Right lung (tissue), 10 donors: ENCODE measurements around the gene SV2A. TPM values are rescaled to one million over a fixed set of nuclear protein-coding genes. Genes with fewer than 3 reads are reported as not detected.
"Not testable (repeated sequence)": the region's sequence is repeated elsewhere in the genome, so short reads cannot be mapped to it uniquely, and the experiment has no call there.

ENCODE experiments used
- DNase-seq, 2 donors: peaks; one replicate each; pipeline ENCODE4 v3.0.0-alpha.2; 2013
- long read RNA-seq, 8 donors: transcript quantifications; one replicate each; lab custom pipeline, GENCODE V29; 2026
- polyA plus RNA-seq, 5 donors: library from polyadenylated mRNA; unstranded; fragments of 120-200 nt; gene quantifications; one replicate each; pipeline versions ENCODE4 v1.2.1 to v1.2.3, GENCODE V29; 2013; ENCODE audit warnings: inconsistent platforms in 1 of 5, low replicate concordance in 1 of 5; ENCODE audit not compliant: insufficient read length in 5 of 5, insufficient read depth in 1 of 5

The SV2A gene
- polyA plus RNA-seq: 1 to 10 TPM; 6.1 to 7.2 (median 6.6) TPM
- long read RNA-seq, donor 1: 0 reads
- long read RNA-seq, donor 2: 0 reads
- long read RNA-seq, donor 3: 0 reads
- long read RNA-seq, donor 4, full-length matches to known transcripts: 1 of 1 reads
- long read RNA-seq, donor 4, partial matches to known transcripts: 0 of 1 reads
- long read RNA-seq, donor 4, other reads (novel, unspliced or antisense): 0 of 1 reads
- long read RNA-seq, donor 5, full-length matches to known transcripts: 1 of 1 reads
- long read RNA-seq, donor 5, partial matches to known transcripts: 0 of 1 reads
- long read RNA-seq, donor 5, other reads (novel, unspliced or antisense): 0 of 1 reads
- long read RNA-seq, donor 6: 0 reads
- long read RNA-seq, donor 7: 0 reads
- long read RNA-seq, donor 8: 0 reads

DNA sequence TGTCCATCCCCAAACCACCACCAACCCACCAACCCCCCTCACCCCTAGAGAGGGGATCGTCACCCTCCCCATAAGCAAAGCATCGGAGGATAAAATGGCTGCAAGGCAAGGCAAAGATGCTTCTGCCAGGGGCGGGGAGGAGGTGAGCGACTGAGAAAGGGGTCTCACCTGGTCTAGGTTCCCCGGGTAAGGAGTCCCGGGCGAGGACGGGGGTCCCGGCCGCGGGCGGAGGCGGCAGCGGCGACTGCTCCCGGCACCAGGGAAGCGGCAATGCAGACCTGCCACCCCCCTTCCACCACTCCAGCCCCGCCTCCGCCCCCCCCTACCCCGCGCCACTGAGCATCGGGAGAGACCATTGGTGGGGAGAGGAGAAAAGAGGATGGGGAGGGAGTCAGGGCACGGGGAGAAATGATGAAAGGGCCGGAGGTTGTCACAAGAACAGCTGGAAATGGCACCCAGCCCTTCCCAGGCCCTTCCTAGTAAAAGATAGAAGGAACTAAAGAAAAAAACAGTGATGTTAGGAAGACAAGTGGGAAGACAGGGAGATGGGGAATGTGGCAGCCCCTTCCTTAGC, at the start of gene SV2A:
TSS of gene SV2A (minus strand) at position 274 of the 574 bp plus-strand sequence. CDS start 4,004 bp downstream, outside the sequence.
- peak in 1 of 2 donors; percentile 31 for DNase-seq

- DNase-seq: no peak
Observed at GRCh38 chr1:149967041-149967440, 49.4 kb upstream of the SV2A start.

GRCh38 chr1:149966405-149966804, 48.8 kb upstream of the SV2A start:
- no peak for DNase-seq

- no peak for DNase-seq
Observed at GRCh38 chr1:149965440-149965839, 47.8 kb upstream of the SV2A start.

- DNase-seq: peak in 1 of 2 donors; percentile 22
Observed at GRCh38 chr1:149963358-149963757, 45.7 kb upstream of the SV2A start.

GRCh38 chr1:149962736-149963135, 45.1 kb upstream of the SV2A start:
- no peak for DNase-seq

DNA sequence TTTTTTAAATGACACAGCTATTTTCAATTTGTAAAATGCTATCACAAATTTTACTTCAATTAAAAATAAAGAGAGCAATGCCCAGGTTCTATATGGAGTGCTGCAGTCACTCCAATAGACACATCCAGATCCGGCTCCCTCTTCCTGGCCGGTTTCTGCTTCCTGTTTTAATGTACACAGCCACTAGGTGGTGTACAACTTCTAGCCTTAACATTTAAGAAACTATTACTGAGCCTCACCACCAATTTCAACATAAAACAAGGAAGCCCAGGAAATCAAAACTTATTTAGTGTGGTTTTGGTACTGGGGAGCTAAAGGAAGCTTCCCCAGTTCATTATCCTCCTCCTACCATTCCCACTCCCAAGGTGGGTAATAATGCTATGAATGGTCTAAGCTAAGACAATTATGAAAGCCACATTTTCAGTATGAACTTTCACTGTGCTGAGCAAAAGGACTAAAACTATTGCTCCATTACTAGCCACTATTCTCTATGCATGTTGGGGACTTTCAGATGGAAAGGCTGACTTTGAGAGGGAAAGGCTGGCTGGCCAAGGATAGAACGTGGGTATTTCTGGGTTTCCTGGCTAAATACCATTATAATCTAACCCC, 44.5 kb upstream of the SV2A start:
- peak; percentile 61 to 73 for DNase-seq

- DNase-seq: not testable (repeated sequence)
Observed at GRCh38 chr1:149957548-149957947, 39.9 kb upstream of the SV2A start.

- DNase-seq: no peak
Observed at GRCh38 chr1:149949911-149950310, 32.3 kb upstream of the SV2A start.

DNA sequence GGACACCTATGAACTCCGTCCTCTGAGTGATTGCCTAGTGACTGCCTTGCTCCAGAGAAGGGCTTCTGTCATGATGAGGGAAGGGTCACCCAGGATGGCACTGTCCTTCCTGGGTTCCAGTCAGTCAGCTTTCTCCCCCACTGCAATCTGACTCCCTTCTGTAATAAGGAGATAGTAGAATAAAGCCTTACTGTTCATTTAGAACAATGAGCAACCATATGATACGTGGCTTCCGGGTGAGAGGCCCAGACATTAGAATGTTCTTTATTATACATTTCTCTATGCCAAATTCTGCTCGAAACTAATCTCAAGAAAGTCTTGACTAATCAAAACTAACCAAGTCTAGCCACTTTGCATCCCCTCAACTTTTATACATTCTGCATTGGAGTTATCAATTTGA, 27.6 kb upstream of the SV2A start:
- DNase-seq: no peak

DNA sequence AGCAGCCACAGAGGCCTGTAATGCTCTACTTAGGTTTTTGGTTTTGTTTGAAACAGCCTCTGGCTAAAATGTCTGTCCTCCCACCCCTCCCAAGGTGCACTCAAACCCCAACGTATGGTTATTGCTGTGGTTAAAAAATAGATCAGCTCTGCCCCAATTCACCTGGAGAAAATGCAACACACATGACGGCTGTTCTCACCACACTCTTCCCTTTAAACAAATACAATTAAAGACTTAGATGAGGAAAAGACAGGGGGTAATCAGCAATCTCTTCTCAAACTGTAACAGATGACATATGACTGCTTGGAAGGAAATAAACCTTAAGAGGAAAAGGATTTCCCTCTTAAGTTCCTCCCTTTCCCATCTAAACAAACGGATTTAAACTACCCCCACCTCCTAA, 25.2 kb upstream of the SV2A start:
- no peak for DNase-seq

DNA sequence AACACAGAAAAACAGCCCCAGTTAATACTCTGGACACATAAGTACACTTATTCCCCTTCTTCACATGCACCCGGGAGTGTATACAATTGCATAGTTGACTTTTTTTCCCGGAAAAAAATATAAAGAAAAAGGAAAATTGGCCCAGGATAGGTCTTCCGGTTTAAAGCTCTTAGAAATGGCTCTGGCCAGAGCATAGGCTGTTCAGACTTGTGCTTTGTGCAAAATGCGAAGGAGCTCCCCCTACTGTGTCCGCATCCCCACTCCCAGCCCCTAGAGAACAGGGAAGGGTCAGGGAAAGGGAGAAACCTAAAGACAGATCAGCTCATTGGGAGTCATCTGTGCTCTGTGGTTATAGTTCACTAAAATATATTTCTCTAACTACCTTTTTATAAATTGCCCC, 24.6 kb upstream of the SV2A start:
- DNase-seq: no peak

DNA sequence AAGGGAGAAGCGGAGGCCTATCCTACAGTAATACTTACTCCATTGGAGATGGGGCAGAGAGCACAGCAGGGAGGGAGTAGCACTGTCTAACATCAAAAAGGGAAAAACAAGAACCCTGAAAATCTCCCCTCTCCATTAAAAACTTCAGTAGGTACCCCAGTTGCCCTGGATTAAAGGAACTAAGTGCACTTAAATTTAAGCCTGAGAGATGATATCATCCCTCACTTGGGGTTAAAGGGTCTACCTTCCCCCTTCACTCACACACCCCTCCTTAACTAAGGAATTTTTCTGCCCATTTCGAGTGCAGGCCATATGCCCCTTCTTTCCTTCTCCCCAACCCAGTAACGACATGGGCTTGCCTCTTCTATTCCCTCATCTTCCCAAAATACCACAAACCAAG, 22.8 kb upstream of the SV2A start:
- DNase-seq: no peak

- not testable (repeated sequence) for DNase-seq
Observed at GRCh38 chr1:149938668-149939003, 21.0 kb upstream of the SV2A start.

- DNase-seq: no peak
Observed at GRCh38 chr1:149937759-149938158, 20.1 kb upstream of the SV2A start.

DNA sequence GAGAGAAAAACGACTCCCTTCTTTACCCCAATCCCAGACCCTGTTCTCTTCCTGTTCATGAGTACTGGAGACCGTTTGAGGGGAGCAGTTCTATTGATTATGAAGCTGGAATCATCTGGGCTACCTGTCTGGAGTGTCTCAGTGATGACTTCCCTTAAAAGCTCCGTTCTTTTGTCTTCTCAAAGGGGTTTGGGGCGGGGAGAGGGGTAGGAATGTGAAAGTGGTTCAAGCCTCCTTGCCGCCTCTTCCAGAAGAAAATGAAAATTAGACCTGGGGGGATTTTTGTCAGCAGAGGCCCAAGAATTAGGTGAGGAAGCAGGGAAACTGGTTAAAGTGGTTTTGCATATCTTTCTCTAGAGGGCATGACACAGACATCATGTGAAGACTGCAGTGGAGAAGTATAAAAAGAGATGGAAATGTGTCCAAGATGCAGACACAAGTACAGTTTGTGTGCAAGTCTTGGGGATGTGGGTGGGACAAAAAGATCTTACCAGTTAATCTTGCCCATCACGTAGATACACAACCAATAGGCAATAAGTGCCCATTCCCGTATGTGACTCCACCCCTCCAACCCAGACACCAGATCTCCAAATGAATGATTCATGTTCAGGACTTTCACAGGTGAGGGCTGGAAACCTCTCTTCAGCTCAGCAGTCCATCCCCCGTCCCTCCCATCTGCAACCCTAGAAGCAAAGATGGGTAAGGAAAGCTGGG, 19.5 kb upstream of the SV2A start:
- no peak for DNase-seq

DNA sequence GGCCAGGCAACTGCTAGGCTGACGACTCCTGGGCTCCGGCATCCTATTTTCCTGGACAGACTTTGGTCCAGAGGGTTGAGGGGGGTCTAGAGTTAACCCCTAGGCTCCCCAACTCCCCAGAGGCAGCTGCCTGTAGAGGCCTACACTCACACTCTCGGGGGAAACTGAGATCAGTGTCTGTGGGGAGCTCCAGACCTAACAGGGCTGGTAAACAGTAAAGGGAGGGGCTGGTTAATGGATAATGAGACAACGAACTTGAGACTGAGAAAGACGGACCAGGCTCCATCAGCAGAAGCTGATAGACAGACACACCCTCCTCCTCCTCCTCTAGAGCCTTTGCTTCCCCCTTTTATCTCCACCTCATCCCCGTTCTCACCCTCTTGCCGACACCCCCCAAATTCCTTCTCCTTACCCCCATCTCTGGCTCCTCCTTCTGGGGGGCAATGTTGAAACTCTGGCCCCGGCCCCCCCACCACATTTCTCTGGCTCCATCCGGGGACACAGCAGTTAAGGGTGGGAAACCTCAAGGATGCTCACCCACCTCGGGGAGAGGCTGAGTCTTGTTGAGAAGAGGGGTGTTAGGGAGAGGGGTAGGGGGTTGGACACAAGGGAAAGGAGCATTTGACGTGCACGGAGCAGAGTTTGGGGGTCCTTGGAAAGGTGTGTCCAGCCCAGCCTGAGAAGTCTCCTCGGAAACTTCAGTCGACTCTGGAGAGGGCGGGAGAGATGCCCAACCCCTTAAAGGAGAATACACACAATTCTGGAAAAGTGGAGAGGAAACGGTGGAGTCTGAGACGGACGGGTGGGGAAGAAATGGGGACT, 18.7 kb upstream of the SV2A start, which contains the start of gene MTMR11:
TSS of gene MTMR11 (minus strand) at position 710 of the 822 bp plus-strand sequence. CDS start at position 478, 232 bp downstream.
- DNase-seq: peak in 1 of 2 donors; percentile 52

DNA sequence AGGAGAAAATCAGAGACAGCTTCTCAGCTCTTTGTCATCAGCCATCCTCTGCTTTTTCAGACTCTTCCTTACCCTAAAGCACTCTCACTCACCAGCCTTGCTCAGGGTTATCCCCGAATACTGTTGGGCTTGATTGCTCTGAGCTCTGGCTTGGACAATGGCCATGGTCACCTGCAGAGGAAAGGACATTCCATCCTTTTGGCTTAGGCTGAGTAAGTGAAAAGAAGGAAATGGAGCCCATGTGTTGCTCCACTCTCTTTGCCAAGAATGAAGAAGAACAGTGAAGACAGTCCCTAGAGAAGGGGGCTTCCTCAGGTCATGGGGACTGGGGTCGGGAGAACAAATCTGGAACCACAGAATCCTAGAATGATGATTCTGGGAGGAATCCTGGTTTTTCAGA, 16.7 kb upstream of the SV2A start:
- no peak for DNase-seq

DNA sequence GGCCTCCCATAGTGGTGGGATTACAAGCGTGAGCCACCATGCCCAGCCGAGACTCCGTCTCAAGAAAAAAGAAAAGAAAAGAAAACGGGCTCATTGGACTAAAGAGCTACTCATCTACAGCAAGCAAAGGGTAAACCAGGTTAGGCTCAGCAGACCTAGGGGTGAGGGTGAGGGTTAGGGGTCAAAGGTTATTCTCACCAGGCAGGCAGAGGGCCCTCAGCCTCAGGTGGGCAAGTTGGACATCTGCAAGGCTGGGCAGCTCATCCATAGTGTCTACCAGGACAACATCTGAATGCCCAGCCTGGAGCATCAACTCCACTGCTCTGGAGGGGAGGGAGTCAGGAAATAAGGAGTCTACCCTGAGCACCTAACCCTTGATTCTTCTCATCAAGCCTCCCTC, 15.6 kb upstream of the SV2A start:
- no peak for DNase-seq

- DNase-seq: no peak
Observed at GRCh38 chr1:149932474-149932873, 14.8 kb upstream of the SV2A start.

DNA sequence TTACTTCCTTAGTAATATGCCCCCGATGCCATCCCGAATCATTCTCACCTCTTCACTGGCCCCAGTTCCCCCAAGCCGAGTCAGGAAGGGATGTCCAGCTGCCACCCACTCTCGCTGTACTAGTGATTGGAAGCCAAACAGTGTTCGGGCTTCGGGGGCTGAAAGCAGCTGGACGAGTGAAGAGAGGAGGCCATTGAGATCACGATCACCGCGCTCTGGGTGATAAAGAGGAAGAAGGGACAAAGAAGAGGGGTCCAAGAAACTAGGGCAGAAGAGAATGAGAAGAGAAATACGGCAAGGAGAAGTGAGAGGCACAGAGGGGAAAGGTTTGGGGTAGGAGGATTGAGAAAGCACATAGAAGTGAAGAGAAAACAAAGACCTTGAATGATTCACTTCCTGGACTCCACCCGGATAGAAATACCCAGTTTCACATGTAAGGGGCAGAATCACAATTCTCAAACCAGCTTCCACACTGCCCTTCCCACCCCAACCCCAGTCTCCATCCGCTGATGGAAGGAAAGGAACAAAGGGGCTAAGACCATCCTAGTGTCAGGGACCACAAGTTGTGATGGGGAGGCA, 13.7 kb upstream of the SV2A start:
- DNase-seq: no peak
